ENCODE results near the gene MIGA1.
"Not testable (repeated sequence)": the region's sequence is repeated elsewhere in the genome, so short reads cannot be mapped to it uniquely, and the experiment has no call there.

MIGA1 gene

GRCh38 chr1:77779529-77780281 lies at the start of gene MIGA1:
TSS of gene MIGA1 (plus strand) at chr1:77779649. CDS start at chr1:77783253, 3,604 bp downstream.
- peak; percentile 46 for DNase-seq (ENCODE audit: low read depth, low spot score)
- peak within 1 kb of the TSS; percentile 40 for H3K27ac ChIP-seq

DNA sequence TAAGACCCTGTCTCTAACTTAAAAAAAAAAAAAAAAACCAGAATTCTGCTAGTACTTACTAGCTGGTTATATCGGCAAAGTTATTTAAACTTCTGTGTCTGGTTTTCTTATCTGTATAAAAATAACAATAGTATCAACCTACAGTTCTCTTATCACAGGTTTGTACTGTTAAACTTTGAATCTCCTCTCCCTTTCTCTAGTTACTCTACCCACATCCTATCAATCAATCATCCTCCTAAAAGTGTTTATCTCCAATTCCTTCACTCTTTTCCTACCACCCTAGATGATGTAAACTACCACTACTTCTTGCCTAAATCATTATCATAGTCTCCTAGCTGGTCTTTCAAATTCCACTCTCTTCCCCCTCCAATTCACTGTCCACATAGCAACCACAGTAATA lies 47.4 kb upstream of the MIGA1 start:
- no peak for DNase-seq (ENCODE audit: low read depth, low spot score)
- no peak overlapping the region for H3K27ac ChIP-seq

- DNase-seq (ENCODE audit: low read depth, low spot score): no peak
Measured at GRCh38 chr1:77739235-77739634, 40.2 kb upstream of the MIGA1 start.

GRCh38 chr1:77741316-77741715 lies 38.1 kb upstream of the MIGA1 start:
- no peak for DNase-seq (ENCODE audit: low read depth, low spot score)

More at GRCh38 chr1:77739235-77739634, 40.2 kb upstream of the MIGA1 start:
- no peak overlapping the region for H3K27ac ChIP-seq

DNA sequence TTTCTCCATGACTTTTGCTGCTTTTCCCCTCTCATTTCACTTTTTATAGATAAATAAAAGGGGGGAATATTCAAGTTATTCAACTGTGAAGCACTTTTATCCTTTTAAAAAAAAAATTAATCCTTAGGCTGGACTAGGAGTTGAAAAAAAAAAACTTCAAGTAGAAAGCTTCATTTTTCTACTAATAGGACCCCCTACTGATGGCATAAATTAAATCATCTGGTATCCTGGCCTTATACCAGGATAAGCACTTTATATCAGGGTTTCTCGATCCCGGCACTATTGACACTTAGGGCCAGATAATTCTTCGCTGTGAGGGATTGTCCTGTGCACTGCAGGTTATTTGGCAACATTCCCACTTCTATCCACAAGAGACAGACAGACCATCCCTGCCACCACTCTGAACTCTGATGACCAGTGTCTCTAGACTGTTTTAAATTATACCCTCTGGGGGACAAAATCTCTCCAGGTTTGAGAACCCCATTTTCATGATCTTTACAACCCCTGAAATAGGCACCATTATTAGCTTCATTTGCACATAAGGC lies 37.4 kb upstream of the MIGA1 start:
- no peak for DNase-seq (ENCODE audit: low read depth, low spot score)
- H3K27ac ChIP-seq: no peak overlapping the region

More at GRCh38 chr1:77741316-77741715, 38.1 kb upstream of the MIGA1 start:
- no peak overlapping the region for H3K27ac ChIP-seq

DNA sequence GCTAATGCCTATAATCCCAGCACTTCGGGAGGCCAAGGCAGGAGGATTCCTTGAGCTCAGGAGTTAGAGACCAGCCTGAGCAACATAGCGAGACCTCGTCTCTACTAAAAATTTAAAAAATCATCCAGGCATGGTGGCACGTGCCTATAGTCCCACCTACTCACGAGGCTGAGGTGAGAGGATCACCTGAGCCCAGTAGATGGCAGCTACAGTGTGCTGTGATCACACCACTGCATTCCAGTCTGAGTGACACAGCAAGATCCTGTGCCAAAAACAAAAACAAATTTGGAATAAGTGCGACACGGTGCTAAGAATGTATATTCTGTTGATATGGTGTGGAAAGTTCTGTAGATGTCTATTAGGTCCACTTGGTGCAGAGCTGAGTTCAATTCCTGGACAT lies 34.9 kb upstream of the MIGA1 start:
- no peak overlapping the region for H3K27ac ChIP-seq
- no peak for DNase-seq (ENCODE audit: low read depth, low spot score)

GRCh38 chr1:77749489-77749888 lies 30.0 kb upstream of the MIGA1 start:
- not testable (repeated sequence) for DNase-seq (ENCODE audit: low read depth, low spot score)

GRCh38 chr1:77756052-77756754 lies 23.2 kb upstream of the MIGA1 start:
- H3K27ac ChIP-seq: no peak overlapping the region
- DNase-seq (ENCODE audit: low read depth, low spot score): no peak

More at GRCh38 chr1:77749489-77749888, 30.0 kb upstream of the MIGA1 start:
- H3K27ac ChIP-seq: not testable (repeated sequence)

- DNase-seq (ENCODE audit: low read depth, low spot score): no peak
Measured at GRCh38 chr1:77757066-77757584, 22.3 kb upstream of the MIGA1 start.

GRCh38 chr1:77757603-77758002 lies 21.8 kb upstream of the MIGA1 start:
- DNase-seq (ENCODE audit: low read depth, low spot score): no peak
- H3K27ac ChIP-seq: no peak overlapping the region

More at GRCh38 chr1:77757066-77757584, 22.3 kb upstream of the MIGA1 start:
- H3K27ac ChIP-seq: no peak overlapping the region

- no peak for DNase-seq (ENCODE audit: low read depth, low spot score)
Measured at GRCh38 chr1:77759071-77760028, 20.1 kb upstream of the MIGA1 start, which contains the start of gene USP33. TSS of gene USP33 (minus strand) at chr1:77759852. CDS start at chr1:77741697, 18,155 bp downstream.

DNA sequence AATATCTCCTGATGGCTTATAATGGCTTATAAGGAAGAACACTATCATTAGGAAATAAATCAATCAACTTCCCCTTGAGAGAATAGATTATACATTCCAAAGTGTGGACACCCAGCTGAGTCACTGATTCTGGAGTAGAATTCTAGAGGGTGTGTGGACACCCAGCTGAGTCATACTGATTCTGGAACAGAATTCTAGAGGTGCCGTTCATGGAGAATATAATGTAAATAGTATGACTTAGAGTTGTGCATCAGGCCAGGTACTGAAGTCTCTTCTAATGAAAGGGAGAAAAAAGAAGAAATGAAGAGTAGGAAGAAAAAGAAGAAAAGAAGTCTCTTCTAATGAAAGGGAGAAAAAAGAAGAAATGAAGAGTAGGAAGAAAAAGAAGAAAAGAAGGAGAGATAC lies 17.4 kb upstream of the MIGA1 start:
- DNase-seq (ENCODE audit: low read depth, low spot score): peak; percentile 46
- H3K27ac ChIP-seq: peak overlapping the region; percentile 44

More at GRCh38 chr1:77759071-77760028, 20.1 kb upstream of the MIGA1 start, which contains the start of gene USP33:
- H3K27ac ChIP-seq: peak within 1 kb of the TSS; percentile 70

GRCh38 chr1:77768006-77768405 lies 11.4 kb upstream of the MIGA1 start:
- H3K27ac ChIP-seq: no peak overlapping the region

DNA sequence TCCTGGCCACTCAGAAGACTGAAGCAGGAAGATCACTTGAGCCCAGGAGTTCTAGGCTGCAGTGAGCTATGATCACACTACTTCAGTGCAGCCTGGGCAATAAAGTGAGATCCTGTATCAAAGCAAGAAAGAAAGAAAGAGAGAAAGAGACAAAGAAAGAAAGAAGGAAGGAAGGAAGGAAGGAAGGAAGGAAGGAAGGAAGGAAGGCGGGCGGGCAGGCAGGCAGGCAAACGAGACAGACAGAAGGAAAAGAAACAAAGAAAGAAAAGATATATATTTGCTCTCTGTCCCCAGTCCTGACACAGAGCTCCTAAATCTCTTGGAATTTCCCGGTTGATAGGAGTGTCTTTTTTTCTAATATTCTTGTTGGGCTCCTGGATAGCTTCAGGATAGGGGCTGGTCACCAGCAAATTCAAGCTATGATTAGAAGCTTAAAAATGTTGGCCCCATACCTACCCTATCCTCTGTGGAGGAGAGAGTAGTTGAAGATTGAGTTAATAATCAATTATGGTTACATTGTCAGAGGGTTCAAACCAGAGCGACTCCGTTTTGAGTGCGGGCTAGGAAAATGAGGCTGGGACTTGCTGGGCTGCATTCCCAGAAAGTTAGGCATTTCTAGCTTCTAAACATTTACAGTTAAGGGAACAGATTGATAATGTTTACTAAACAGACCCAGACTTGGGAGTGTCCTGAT lies 3.3 kb upstream of the MIGA1 start:
- DNase-seq (ENCODE audit: low read depth, low spot score): no peak
- H3K27ac ChIP-seq: no peak overlapping the region

More at GRCh38 chr1:77768006-77768405, 11.4 kb upstream of the MIGA1 start:
- no peak for DNase-seq (ENCODE audit: low read depth, low spot score)

GRCh38 chr1:77781683-77782082 lies 2.2 kb downstream of the MIGA1 start:
- H3K27ac ChIP-seq: no peak overlapping the region
- no peak for DNase-seq (ENCODE audit: low read depth, low spot score)

GRCh38 chr1:77783141-77783540 lies 3.7 kb downstream of the MIGA1 start:
- no peak overlapping the region for H3K27ac ChIP-seq
- no peak for DNase-seq (ENCODE audit: low read depth, low spot score)

- DNase-seq (ENCODE audit: low read depth, low spot score); H3K27ac ChIP-seq: not testable (repeated sequence)
Measured at GRCh38 chr1:77786093-77786741, 6.8 kb downstream of the MIGA1 start.

- no peak overlapping the region for H3K27ac ChIP-seq
- DNase-seq (ENCODE audit: low read depth, low spot score): no peak
Measured at GRCh38 chr1:77794550-77794949, 15.1 kb downstream of the MIGA1 start.
